Activated CD8-positive, alpha-beta memory T cell treated with anti-CD3 and anti-CD28 coated beads for 1 hour (primary cell): ENCODE measurements around the gene NCOA1.
"Not testable (repeated sequence)": the region's sequence is repeated elsewhere in the genome, so short reads cannot be mapped to it uniquely, and the experiment has no call there.

Experiments used
- DNase-seq, 2 donors: peaks; one replicate each; pipeline ENCODE4 v3.0.0-alpha.2; 2020; ENCODE audit warnings: low read depth in 1 of 2; ENCODE audit errors: extremely low read depth in 1 of 2

The NCOA1 gene

DNA sequence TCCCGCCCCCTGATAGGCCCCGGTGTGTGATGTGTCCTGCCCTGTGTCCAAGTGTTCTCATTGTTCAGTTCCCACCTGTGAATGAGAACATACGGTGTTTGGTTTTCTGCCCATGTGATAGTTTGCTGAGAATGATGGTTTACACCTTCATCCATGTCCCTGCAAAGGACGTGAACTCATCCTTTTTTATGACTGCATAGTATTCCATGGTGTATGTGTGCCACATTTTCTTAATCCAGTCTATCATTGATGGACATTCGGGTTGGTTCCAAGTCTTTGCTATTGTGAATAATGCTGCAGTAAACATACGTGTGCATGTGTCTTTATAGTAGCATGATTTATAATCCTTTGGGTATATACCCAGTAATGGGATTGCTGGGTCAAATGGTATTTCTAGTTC is 40.6 kb downstream of the NCOA1 start:
- DNase-seq: not testable (repeated sequence)

DNA sequence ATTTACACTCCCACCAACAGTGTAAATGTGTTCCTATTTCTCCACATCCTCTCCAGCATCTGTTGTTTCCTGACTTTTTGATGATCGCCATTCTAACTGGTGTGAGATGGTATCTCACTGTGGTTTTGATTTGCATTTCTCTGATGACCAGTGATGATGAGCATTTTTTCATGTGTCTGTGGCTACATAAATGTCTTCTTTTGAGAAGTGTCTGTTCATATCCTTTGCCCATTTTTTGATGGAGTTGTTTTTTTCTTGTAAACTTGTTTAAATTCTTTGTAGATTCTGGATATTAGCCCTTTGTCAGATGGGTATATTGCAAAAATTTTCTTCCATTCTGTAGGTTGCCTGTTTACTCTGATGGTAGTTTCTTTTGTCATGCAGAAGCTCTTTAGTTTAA is 41.0 kb downstream of the NCOA1 start:
- DNase-seq: not testable (repeated sequence)

DNA sequence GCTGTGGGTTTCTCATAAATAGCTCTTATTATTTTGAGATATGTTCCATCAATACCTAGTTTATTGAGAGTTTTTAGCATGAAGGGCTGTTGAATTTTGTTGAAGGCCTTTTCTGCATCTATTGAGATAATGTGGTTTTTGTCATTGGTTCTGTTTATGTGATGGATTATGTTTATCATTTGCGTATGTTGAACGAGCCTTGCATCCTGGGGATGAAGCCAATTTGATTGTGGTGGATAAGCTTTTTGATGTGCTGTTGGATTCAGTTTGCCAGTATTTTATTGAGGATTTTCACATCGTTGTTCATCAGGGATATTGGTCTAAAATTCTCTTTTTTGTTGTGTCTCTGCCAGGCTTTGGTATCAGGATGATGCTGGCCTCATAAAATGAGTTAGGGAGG is 42.5 kb downstream of the NCOA1 start:
- not testable (repeated sequence) for DNase-seq

DNA sequence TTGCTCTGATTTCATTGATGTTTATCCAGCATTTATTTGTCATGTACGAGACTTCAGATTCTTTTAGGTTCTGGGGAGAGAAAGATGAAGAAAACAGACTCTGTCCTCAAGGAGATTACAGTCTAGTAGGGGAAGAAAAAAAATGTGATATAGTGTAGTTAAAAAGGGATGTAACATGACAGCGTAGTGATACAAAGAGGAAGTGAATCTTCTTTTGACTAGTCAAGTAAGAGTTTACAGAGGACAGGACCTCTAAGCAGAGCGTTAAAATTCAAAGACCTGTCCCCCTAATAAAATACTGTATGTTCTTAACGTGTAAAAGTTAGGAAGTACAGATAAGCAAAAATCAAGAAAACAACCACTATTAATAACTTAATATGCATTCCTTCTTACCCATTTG is 47.7 kb downstream of the NCOA1 start:
- DNase-seq: no peak

DNA sequence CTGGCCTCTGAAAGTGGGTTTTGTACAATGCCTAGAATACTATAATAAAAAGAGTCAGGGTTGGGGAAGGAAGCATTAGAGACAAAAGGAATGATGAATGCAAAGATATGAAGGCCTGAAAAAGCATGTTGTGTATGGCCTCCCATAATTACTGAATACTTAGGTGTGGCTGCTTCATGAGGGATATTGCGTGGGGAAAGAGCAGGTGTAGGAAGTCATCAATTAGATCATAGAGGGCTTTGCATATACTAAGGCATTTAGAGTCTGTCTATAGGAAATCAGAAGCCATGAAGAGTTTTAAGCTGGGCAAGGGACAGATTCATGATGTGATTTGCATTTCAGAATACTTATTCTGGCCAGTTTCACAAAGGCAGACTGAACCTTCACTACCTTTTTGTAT is 48.2 kb downstream of the NCOA1 start:
- no peak for DNase-seq

DNA sequence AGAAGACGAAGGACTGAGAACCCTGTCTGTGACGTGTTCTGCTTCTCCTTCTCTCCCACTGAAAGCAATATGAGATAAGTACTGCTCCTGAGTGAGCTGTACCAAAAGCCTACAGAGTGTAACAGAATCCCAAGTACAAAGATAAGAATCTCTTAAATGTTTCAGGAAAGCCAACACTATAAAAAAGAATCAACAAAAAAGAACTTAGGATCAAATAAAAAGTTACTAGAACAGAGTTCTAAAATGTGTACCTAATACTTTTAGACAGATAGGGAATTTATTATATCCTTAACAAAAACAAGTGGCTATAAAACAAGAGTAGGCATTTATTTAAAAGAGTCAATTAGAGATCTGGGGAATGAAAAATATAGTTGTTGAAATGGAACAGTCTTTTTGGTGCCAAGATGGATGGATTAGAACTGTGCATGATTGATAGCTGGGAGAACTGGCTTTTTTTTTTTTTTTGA is 49.0 kb downstream of the NCOA1 start:
- no peak for DNase-seq

DNA sequence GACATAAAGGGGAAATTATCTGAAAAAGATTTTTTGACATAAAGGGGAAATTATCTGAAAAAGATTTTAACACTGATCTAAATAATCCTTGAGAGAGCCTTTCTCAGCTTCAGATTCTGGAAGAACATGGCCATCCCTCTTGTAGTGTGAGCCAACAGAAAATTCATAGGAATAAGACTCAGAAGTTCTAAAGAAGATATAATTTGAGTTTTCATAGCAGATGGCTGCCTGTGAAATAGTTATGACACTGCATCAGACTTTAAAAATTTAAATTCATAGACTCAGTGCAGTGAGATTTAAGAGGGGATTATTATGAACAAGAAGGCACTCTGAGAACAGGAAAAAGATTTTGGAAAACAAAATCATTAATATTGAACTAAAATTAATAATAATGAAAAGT is 50.6 kb downstream of the NCOA1 start:
- no peak for DNase-seq

DNA sequence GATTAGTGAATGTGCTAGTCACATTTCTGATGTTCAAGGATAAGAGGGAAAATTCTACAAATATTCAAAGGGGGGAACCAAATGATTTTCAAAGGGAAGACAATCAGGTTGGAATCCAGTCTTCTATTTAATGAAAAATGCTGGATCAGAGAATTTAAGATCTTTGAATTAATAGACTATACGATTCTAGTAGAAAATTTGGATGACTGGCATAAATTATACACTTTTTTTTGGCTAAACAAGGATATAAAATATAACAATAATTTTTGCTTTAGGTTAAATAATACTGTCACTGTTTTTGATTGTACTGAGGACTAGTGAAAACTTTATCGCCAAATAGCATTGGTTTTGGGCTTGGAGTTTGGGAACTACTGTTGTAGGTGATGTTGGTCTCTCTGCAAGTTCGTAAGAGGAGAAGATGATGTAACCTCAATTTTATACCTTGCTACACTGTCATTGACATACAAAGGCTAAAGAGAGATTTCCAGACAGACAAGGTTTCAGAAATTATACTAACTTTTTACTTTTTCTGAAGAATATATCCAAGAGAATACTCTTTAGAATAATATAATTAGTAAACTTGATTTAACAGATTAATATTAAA is 51.3 kb downstream of the NCOA1 start:
- no peak for DNase-seq

DNA sequence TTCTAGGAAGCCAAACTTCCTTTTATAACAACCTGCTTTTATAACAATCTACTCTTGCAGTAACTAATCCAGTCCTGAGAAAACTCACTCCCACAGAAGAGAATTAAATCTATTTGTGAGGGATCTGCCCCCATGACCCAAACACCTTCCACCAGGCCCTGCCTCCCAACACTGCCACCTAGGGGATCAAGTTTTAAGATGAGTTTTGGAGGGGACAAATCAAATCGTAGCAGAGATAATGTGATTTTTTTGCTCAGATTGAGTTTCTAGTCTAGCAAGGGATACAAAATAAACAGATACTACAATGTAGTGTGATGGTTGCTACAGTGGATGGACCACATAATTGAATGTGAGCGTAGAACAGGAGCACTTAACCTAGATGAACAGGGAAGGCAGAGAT is 52.2 kb downstream of the NCOA1 start:
- DNase-seq: no peak

DNA sequence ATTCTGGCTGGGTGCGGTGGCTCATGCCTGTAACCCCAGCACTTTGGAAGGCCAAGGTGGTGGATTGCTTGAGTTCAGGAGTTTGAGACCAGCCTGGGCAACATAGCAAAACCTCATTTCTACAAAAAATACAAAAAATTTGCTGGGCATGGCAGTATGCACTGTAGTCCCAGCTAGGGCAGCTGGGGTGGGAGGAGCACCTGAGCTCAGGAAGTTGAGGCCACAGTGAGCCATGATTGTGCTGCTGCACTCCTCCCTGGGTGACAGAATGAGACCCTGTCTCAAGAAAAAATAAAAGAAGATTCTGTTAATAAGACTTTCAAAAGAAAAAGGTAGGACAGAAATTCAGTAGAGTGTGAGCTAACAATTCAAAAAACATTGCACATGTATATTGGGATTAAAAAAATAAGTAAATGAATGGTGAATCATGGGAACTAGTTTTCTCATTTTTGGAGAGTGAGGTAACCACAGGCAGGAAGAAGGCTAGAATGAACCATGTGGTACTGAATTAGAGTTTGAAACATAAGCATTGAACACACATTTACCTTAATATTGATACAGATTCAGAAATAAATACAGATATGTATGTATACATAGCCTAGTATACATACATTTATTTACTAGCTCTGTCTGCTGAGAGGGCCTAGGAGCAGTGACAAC is 53.5 kb downstream of the NCOA1 start:
- no peak for DNase-seq

DNA sequence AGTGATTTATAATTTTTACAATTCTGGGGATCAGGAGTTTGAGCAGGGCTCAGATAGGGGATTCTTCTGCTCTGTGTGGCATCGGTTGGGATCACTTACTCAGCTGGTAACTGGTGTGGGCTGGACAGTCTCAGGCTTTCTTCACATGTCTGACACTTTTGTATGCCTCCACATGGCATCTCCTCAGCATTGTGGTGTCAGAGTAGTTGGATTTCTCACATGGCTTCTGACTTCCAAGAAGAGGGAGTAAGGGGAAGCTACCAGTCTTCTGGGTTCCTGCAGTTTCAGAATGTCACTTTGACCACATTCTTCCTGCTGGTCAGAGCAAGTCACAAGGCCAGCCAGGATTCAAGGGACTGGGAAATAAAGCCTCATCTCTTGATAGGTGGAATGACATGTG is 55.6 kb downstream of the NCOA1 start:
- no peak for DNase-seq

DNA sequence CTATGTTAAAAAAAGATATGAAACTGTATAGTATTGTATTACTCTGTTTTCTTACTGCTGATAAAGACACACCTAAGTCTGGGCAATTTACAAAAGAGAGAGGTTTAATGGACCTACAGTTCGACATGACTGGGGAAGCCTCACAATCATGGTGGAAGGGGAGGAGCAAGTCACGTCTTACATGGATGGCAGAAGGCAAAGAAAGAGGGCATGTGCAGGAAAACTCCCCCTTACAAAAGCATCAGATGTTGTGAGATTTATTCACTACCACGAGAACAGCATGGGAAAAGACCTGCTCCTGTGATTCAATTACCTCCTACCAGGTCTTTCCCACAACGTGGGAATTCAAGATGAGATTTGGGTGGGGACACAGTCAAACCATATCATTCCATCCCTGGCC is 57.0 kb downstream of the NCOA1 start:
- no peak for DNase-seq

DNA sequence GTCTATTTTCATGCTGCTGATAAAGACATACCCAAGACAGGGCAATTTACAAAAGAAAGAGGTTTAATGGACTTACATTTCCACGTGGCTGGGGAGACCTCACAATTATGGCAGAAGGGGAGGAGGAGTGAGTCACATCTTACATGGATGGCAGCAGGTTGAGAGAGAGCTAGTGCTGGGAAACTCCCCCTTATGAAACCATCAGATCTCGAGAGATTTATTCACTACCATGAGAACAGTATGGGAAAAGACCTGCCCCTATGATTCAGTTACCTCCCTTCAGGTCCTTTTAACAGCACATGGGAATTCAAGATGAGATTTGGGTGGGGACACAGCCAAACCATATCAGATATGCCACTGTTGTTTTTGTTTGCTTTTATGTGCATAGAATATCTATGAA is 59.2 kb downstream of the NCOA1 start:
- DNase-seq: not testable (repeated sequence)

DNA sequence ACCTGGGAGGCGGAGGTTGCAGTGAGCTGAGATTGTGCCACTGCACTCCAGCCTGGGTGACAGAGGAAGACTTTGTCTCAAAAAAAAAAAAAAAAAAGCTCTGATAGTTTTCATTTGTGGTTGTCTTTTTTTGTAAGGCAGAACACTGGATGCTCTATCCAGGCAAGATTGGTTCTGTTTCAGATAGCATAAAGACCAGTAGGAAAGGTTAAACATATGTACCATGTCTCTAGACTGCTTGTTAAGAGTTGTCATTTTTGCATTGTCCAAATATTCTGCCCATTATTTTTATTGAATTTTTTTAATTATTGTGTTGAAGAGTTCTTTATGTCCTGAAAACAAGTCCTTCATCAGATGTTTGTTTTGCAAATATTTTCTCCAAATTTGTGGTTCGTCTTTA is 60.0 kb downstream of the NCOA1 start:
- DNase-seq: no peak

DNA sequence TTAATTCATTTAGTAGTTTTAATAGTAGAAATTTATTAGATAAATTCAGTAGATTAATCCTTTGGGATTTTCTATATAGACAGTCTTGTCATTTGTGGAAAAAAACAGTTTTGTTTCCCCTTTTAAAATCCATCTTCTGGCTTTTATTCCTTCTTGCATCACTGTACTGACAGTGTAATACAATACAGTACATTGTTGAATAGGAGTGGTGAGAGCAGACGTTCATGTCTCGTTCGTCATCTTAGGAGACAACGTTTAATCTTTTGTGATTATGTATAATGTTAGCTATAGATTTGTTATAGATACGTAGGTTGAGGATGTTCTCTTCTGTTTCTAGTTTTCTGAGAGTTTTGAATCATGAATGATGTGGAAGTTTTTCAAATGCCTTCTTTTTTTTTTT is 61.8 kb downstream of the NCOA1 start:
- no peak for DNase-seq

DNA sequence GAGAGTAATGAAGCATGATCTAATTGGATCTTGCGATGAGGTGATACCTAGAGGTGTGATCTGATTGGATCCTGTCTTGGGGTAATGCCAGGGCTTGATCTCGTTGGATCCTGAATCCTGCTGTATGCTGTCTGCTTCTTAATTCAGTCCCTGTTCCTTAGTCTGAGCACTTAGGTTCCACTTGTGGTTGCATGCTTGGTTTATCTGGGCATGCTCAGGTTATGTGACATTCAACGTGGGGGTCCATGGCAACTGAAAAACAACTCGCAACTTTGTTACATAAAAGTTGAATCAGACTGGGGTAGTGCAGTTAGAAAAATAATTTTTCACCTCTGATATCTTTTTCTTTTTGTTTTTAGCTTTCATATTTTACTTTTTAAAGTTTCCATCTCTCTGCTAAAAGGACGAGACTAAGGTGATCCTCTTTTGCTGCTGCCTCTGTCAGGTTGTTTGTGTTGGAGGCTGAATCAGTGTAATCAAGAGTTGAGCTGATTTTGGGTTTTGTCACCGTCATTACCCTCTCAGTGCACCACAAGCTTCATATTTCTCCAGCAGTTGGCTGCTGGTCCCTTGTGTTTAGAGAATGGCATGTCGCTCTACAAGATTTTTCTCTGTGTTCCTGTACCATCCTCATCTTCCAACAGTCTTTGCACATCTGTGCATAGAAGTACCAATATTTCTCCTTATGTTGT is 67.9 kb downstream of the NCOA1 start:
- no peak for DNase-seq

DNA sequence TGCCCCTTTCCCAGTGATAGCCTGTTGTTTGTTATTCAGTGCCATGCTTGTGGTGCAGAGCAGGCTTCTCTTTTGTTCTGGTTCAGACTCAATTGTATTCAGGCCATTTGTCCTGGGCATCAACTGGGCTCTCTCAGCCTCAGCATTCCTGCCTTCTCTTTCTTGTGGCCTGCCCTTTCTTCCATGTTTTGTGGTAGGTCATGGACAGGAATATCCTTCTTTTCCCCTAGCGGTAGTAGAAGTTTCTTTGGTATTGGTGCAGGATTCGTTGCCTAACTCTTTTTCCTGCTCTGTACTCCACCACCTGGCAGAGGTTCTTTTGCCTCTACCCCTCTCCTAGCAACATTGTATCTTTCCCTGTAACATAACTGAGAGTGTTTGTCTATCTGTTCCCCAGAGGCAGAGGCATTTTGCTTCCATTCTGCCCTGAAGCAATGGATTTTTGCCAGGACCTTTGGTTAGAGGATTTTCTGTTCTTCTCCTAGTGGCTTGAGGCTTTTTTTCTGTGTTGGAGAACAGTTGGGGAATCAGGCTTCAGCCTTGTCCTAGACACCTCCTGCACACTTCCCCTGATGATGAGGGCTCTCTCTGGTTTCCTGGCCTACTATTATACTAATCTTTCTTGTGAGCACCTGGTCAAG is 68.5 kb downstream of the NCOA1 start:
- DNase-seq: no peak

DNA sequence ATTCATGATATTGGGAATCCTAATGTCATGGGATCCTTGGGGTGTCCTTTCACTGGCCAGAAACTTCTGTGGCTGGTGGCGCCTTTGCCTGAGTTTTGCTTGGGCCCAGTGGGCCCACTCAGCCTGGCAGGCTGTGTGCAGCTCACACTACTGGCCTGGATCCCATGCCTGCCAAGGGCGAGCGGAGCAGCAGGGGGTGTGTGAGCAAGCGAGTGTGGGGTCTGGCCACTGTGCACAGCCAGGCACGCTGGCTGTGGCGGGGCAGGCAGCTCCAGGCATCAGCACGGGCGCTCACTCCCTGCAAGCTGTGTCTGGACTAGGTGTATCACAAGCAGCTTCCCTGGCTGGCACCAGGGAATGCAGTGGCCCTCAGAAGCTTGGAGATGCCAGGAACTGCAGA is 74.5 kb downstream of the NCOA1 start:
- DNase-seq: no peak

DNA sequence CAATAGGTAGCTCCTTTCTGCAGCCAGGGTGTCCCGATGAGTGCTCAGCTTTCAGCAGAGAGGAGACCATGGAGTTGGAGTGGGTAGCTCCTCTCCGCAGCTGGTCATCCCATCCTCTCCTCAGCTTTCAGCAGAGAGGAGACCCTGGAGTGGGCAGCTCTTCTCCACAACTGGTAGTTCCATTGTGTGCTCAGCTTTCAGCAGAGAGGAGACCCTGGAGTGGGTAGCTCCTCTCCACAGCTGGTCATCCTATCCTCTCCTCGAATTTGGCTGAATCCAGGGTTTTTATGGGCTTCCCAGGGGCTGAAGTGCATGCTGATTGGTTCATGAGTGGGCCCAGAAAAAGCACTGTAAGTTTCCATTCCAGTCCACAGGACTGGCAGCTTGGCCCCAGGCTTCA is 75.2 kb downstream of the NCOA1 start:
- no peak for DNase-seq

DNA sequence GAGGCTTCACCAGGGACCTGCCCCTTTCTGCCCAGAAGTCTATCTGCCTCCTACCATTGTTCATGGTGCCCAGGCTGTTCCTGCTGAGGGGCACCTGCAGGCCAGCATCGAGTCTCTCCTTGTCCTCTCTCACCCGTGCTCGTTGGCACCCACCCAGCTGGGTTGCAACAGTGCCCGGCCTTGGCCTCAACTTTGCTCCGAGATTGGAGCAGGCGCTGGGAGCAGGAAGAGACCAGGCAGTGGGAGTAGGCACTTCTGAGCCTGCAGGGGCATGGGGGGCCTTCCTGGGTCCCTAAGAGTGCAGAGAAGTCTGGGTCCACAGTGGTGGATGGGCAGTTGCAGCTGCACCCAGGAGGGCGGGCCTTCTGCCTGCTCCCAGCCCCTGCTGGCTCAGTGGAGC is 75.6 kb downstream of the NCOA1 start:
- no peak for DNase-seq

DNA sequence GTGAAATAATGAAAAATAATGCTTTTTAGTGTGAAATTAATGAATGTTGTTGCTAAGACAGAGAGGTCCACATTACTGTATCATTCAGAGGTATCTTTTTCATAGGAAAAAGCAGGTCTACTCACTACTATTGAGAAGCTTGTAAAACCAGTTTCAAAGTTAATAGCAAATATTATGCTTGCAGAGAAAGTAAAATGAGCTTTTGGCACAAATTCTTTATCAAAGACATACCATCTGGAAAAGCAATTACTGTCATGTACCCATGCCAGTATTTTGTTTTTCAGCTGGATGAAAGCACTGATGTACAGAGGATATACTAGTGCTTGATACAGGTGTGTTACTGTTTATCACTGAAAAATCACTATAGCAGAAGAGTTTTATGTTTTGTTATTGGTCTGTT is 77.5 kb downstream of the NCOA1 start:
- no peak for DNase-seq

DNA sequence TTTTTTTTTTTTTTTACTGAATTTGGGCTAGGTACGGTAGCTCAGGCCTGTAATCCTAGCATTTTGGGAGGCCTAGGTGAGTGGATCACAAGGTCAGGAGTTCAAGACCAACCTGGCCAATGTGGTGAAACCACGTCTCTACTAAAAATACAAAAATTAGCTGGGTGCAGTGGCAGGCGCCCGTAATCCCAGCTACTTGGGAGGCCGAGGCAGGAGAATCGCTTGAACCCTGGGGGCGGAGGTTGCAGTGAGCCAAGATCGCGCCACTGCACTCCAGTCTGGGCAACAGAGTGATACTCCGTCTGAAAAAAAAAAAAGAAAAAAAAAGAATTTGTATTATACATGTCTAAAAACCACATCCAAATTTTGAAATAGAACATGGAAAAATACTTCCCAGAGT is 78.5 kb downstream of the NCOA1 start:
- not testable (repeated sequence) for DNase-seq
